RWPE2 (cell line): ENCODE results near the gene AGBL4.
"Not testable (repeated sequence)": the region's sequence is repeated elsewhere in the genome, so short reads cannot be mapped to it uniquely, and the experiment has no call there.

Experiments
- ATAC-seq: fragments of 200-7000 bp; cut with Tn5 transposase; 3 replicates; pipeline ENCODE4 v1.9.1; 2021; ENCODE audit warnings: low read depth
- DNase-seq: peaks from one replicate; pipeline ENCODE4 v3.0.0-alpha.2; 2020; ENCODE audit warnings: low spot score
- H3K27ac ChIP-seq: fragments of 450-650 bp; 2 replicates; pipeline ENCODE4 v1.5.1; 2017; ENCODE audit warnings: mild to moderate bottlenecking; ENCODE audit not compliant: poor library complexity, severe bottlenecking
- H3K27me3 ChIP-seq: fragments of 250-450 bp; sonication (Bioruptor Pico); 2 replicates; pipeline ENCODE4 v1.5.1; 2021; ENCODE audit warnings: mild to moderate bottlenecking, moderate library complexity; ENCODE audit not compliant: insufficient read depth, poor library complexity, severe bottlenecking
- H3K36me3 ChIP-seq: fragments of 250-450 bp; sonication (Bioruptor Pico); 2 replicates; pipeline ENCODE4 v1.5.1; 2020; ENCODE audit warnings: low read depth, mild to moderate bottlenecking, moderate library complexity
- H3K4me1 ChIP-seq: fragments of 250-450 bp; sonication (Bioruptor Pico); 2 replicates; pipeline ENCODE4 v1.5.1; 2021; ENCODE audit warnings: mild to moderate bottlenecking, moderate library complexity; ENCODE audit not compliant: insufficient read depth, poor library complexity, severe bottlenecking
- H3K4me3 ChIP-seq: fragments of 250-450 bp; sonication (Bioruptor Pico); 2 replicates; pipeline ENCODE4 v1.5.1; 2021; ENCODE audit warnings: mild to moderate bottlenecking, moderate library complexity; ENCODE audit not compliant: severe bottlenecking
- H3K9me3 ChIP-seq: fragments of 250-450 bp; sonication (Bioruptor Pico); 2 replicates; pipeline ENCODE4 v1.5.1; 2021; ENCODE audit warnings: mild to moderate bottlenecking, moderate library complexity; ENCODE audit not compliant: severe bottlenecking
- TF ChIP-seq, protein P1 (sequence below): fragments of 450-650 bp; IDR thresholded peaks from one replicate; pipeline ENCODE4 v1.5.1; 2017; ENCODE audit warnings: mild to moderate bottlenecking, moderate library complexity; ENCODE audit not compliant: poor library complexity, severe bottlenecking

The AGBL4 gene

DNA sequence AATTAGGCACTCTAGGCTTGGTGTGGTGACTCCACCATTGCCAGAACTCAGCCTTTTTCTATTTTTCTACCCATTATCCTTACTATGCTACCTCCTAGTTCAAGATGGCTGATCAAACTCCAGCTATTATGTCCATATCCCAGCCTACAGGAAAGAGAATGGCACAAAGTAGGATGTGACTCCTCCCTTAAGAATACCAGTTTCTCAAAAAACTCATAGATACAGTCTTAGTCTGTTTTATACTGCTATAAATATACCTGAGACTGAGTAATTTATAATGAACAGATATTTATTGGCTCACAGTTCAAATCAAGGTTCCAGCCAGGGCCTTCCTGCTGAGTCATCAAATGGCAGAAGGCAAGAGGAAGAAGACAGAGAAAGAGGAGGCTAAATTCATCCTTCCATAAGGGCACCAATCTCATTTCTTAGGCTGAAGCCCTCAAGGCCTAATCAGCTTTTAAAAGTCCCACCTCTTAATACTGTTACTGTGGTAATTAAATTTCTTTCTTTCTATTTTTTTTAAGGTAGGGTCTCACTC is 704.3 kb downstream of the AGBL4 start:
- H3K4me3 ChIP-seq = no peak overlapping the region
- DNase-seq (no peak), ATAC-seq (no peak)
- H3K4me1 ChIP-seq = no peaks in the 10 kb centered on the region
- no peaks in the 10 kb centered on the region for H3K27me3 ChIP-seq
- no peaks in the 10 kb centered on the region for H3K9me3 ChIP-seq
- H3K27ac ChIP-seq = no peak overlapping the region
- TF ChIP-seq, protein P1, sequence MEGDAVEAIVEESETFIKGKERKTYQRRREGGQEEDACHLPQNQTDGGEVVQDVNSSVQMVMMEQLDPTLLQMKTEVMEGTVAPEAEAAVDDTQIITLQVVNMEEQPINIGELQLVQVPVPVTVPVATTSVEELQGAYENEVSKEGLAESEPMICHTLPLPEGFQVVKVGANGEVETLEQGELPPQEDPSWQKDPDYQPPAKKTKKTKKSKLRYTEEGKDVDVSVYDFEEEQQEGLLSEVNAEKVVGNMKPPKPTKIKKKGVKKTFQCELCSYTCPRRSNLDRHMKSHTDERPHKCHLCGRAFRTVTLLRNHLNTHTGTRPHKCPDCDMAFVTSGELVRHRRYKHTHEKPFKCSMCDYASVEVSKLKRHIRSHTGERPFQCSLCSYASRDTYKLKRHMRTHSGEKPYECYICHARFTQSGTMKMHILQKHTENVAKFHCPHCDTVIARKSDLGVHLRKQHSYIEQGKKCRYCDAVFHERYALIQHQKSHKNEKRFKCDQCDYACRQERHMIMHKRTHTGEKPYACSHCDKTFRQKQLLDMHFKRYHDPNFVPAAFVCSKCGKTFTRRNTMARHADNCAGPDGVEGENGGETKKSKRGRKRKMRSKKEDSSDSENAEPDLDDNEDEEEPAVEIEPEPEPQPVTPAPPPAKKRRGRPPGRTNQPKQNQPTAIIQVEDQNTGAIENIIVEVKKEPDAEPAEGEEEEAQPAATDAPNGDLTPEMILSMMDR = no peak
- H3K36me3 ChIP-seq = no peaks in the 10 kb centered on the region

DNA sequence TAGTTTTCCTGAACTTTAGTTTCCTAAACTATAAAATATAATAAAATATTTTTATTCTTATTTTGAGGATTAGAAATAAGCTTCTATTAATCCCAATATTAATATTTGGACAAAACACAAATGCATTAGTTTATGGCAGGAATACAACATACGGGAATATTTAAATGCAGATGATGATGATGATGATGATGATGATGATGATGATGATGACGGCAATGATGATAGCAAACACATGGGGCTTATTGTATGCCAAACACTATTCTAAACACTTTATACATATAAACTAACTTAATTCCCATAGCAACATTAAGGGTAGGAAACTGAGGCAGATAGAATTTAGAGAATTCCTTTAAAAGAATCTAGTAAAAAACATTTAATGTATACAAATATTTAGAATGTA is 705.5 kb downstream of the AGBL4 start:
- Histone ChIP-seq H3K9me3 (no peaks in the 10 kb centered on the region), H3K27me3 (no peaks in the 10 kb centered on the region), H3K4me1 (no peaks in the 10 kb centered on the region), H3K36me3 (no peaks in the 10 kb centered on the region), H3K4me3 (no peak overlapping the region), H3K27ac (no peak overlapping the region)
- DNase-seq (no peak), ATAC-seq (no peak)
- TF ChIP-seq, protein P1 = no peak

DNA sequence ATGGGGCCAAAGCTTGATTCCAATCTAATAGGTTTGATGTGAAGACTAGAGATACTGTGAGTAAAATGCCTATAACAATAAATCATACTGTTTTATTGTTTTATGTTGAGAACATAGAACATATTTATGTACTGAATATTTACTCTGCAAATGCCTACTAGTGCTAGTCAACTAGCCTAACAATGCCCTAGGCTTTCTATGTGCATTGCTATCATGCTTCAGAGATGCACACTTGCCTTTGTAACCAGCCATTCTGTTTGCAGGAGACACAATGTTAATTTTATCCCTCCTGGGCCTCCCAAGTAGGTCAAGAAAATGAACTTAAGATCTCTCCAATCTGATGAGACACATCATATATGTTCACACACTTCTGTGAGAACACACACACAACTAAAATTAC is 716.3 kb downstream of the AGBL4 start:
- Histone ChIP-seq H3K4me1 (no peaks in the 10 kb centered on the region), H3K27ac (no peak overlapping the region), H3K36me3 (no peaks in the 10 kb centered on the region), H3K4me3 (no peak overlapping the region), H3K27me3 (no peaks in the 10 kb centered on the region), H3K9me3 (peaks cover 2% of the 10 kb centered on the region)
- ATAC-seq (peak; percentile 51; the same call in 1 of the 3 replicates), DNase-seq (no peak)
- TF ChIP-seq, protein P1 = no peak

DNA sequence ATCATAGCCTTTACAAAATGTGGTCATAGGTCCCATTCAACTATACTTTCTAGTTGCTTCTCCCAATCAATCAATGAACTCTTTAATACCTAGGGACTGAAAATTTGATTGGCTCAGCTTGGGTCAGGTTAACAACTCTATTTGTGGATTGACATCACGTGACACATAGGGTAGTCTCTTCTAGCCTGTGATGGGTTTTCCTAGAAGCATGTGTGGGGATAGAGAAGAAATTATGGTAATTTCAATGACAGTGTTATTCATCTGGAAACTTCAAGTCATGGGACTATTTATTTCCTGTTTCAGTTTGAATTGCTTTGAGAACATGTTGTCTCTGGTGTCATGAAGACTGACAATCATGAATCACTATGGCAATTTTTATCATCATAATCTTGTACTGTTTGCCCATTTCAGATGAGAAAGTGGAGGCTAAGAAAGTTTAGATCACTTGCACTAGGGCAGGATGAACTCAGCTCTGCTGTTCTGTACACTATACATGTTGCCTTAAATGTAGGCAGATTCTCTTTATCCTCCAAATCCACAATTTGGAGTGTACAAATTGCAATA is 717.2 kb downstream of the AGBL4 start:
- Histone ChIP-seq H3K4me3 (no peak overlapping the region), H3K9me3 (peaks cover 2% of the 10 kb centered on the region), H3K4me1 (no peaks in the 10 kb centered on the region), H3K27ac (no peak overlapping the region), H3K27me3 (no peaks in the 10 kb centered on the region), H3K36me3 (no peaks in the 10 kb centered on the region)
- TF ChIP-seq, protein P1 = no peak
- DNase-seq (no peak), ATAC-seq (no peak)

DNA sequence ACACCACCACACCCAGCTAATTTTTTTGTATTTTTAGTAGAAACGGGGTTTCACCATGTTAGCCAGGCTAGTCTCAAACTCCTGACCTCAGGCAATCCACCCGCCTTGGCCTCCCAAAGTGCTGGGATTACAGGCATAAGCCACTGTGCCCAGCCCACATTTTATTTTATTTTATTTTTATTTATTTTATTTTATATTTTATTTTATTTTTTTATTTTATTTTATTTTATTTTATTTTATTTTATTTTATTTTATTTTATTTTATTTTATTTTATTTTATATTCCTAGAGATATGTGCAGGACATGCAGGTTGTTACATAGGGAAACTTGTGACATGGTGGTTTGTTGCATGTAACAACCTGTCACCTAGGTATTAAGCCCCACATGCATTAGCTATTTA is 721.4 kb downstream of the AGBL4 start:
- not testable (repeated sequence) for DNase-seq, H3K4me3 ChIP-seq, H3K36me3 ChIP-seq, ATAC-seq, H3K27ac ChIP-seq, H3K4me1 ChIP-seq, H3K27me3 ChIP-seq, H3K9me3 ChIP-seq
